HEK293 (cell line): ENCODE data around the gene CDS1.
"Not testable (repeated sequence)": the region's sequence is repeated elsewhere in the genome, so short reads cannot be mapped to it uniquely, and the experiment has no call there.

Experiments used
- CTCF ChIA-PET: fragments of 350-600 bp; formaldehyde crosslinking; extraction: SDS; loops from one replicate; lab custom pipeline; 2021; ENCODE audit warnings: antibody characterized with exemption; lab: Yijun Ruan, JAX
- POLR2A ChIA-PET: fragments of 300-600 bp; formaldehyde crosslinking; extraction: SDS; loops from one replicate; lab custom pipeline; 2020; ENCODE audit warnings: antibody characterized with exemption, inconsistent platforms; lab: Yijun Ruan, JAX
- H3K27ac ChIP-seq: fragments of 200-500 bp; sonication (Bioruptor generic); 2 replicates; pipeline ENCODE4 v1.5.1; 2014; ENCODE audit warnings: low read depth, low read length, control low read depth, inconsistent platforms; ENCODE audit errors: extremely low read depth
- H3K36me3 ChIP-seq, 2 experiments: fragments of 200-500 bp in 1 of 2; sonication (Bioruptor generic) in 1 of 2; 1 replicate in 1 of 2; 2 replicates in 1 of 2; pipeline ENCODE4 v1.5.1; 2014 to 2017; ENCODE audit warnings: inconsistent platforms in 2 of 2, low read length in 2 of 2; ENCODE audit not compliant: control insufficient read depth in 2 of 2, insufficient read depth in 1 of 2
- H3K4me1 ChIP-seq: fragments of 200-500 bp; sonication (Bioruptor generic); 2 replicates; pipeline ENCODE4 v1.5.1; 2014; ENCODE audit warnings: mild to moderate bottlenecking, low read length, inconsistent platforms; ENCODE audit not compliant: control insufficient read depth, insufficient read depth
- H3K4me3 ChIP-seq: 2 replicates; pipeline ENCODE4 v1.5.1; 2011; ENCODE audit warnings: low read depth, mild to moderate bottlenecking, control low read depth, low read length, moderate library complexity
- H3K9me3 ChIP-seq: fragments of 200-500 bp; sonication (Bioruptor generic); 2 replicates; pipeline ENCODE4 v1.5.1; 2014; ENCODE audit warnings: low read depth, low read length, inconsistent platforms; ENCODE audit not compliant: control insufficient read depth, insufficient read depth
- BCL6B ChIP-seq: fragments of 450-650 bp; formaldehyde crosslinking; IDR thresholded peaks from 2 replicates; pipeline ENCODE4 v1.5.1; 2017; ENCODE audit warnings: missing biosample characterization, missing genetic modification characterization
- ELK4 ChIP-seq: IDR thresholded peaks from 2 replicates; pipeline ENCODE4 v1.6.1; 2011; ENCODE audit warnings: mild to moderate bottlenecking, low read depth, low read length, borderline replicate concordance
- GLI2 ChIP-seq: fragments of 450-650 bp; formaldehyde crosslinking; IDR thresholded peaks from 2 replicates; pipeline ENCODE4; 2017; ENCODE audit warnings: missing biosample characterization, missing genetic modification characterization, low read depth, borderline replicate concordance
- MEIS1 ChIP-seq: sonication (generic); formaldehyde crosslinking; IDR thresholded peaks from 2 replicates; pipeline ENCODE4 v1.8.1; 2022; ENCODE audit warnings: missing genetic modification reagents, mild to moderate bottlenecking, borderline replicate concordance
- SP7 ChIP-seq: fragments of 450-650 bp; formaldehyde crosslinking; IDR thresholded peaks from 2 replicates; pipeline ENCODE4 v1.5.1; 2016; ENCODE audit warnings: missing biosample characterization, missing genetic modification characterization
- ZNF10 ChIP-seq: fragments of 450-650 bp; formaldehyde crosslinking; IDR thresholded peaks from 2 replicates; pipeline ENCODE4 v1.5.1; 2017; ENCODE audit warnings: missing biosample characterization, missing genetic modification characterization
- ZNF114 ChIP-seq: fragments of 450-650 bp; formaldehyde crosslinking; IDR thresholded peaks from 2 replicates; pipeline ENCODE4 v1.5.0; 2017; ENCODE audit warnings: missing biosample characterization, missing genetic modification characterization
- ZNF133 ChIP-seq: fragments of 450-650 bp; formaldehyde crosslinking; IDR thresholded peaks from 2 replicates; pipeline ENCODE4 v1.5.1; 2016; ENCODE audit warnings: missing biosample characterization, missing genetic modification characterization
- ZNF2 ChIP-seq: fragments of 450-650 bp; formaldehyde crosslinking; IDR thresholded peaks from 2 replicates; pipeline ENCODE4 v1.5.1; 2016; ENCODE audit warnings: missing biosample characterization, missing genetic modification characterization
- ZNF23 ChIP-seq: fragments of 450-650 bp; formaldehyde crosslinking; IDR thresholded peaks from 2 replicates; pipeline ENCODE4 v1.5.1; 2016; ENCODE audit warnings: missing biosample characterization, missing genetic modification characterization, borderline replicate concordance
- ZNF239 ChIP-seq: fragments of 450-650 bp; formaldehyde crosslinking; IDR thresholded peaks from 2 replicates; pipeline ENCODE4 v1.5.1; 2016; ENCODE audit warnings: missing biosample characterization, missing genetic modification characterization
- ZNF37A ChIP-seq: fragments of 450-650 bp; IDR thresholded peaks from 2 replicates; pipeline ENCODE4 v1.5.1; 2018; ENCODE audit warnings: missing biosample characterization, missing genetic modification characterization
- ZNF391 ChIP-seq: fragments of 450-650 bp; formaldehyde crosslinking; IDR thresholded peaks from 2 replicates; pipeline ENCODE4 v1.5.1; 2016; ENCODE audit warnings: low read depth, missing biosample characterization, missing genetic modification characterization, borderline replicate concordance
- ZNF473 ChIP-seq: fragments of 450-650 bp; formaldehyde crosslinking; IDR thresholded peaks from 2 replicates; pipeline ENCODE4 v1.5.1; 2017; ENCODE audit warnings: missing biosample characterization, missing genetic modification characterization
- ZNF548 ChIP-seq: fragments of 450-650 bp; formaldehyde crosslinking; IDR thresholded peaks from 2 replicates; pipeline ENCODE4 v1.5.1; 2016; ENCODE audit warnings: missing biosample characterization, missing genetic modification characterization
- ZNF600 ChIP-seq: fragments of 450-650 bp; formaldehyde crosslinking; IDR thresholded peaks from 2 replicates; pipeline ENCODE4 v1.5.1; 2016; ENCODE audit warnings: missing biosample characterization, missing genetic modification characterization
- ZNF645 ChIP-seq: fragments of 450-650 bp; formaldehyde crosslinking; IDR thresholded peaks from 2 replicates; pipeline ENCODE4; 2016; ENCODE audit warnings: missing biosample characterization, missing genetic modification characterization
- ZNF677 ChIP-seq: fragments of 450-650 bp; IDR thresholded peaks from 2 replicates; pipeline ENCODE4 v1.5.0; 2018; ENCODE audit warnings: missing biosample characterization, mild to moderate bottlenecking, missing genetic modification characterization, moderate library complexity
- ZNF707 ChIP-seq: fragments of 450-650 bp; formaldehyde crosslinking; IDR thresholded peaks from 2 replicates; pipeline ENCODE4 v1.5.1; 2016; ENCODE audit warnings: missing biosample characterization, missing genetic modification characterization
- ZNF785 ChIP-seq: fragments of 450-650 bp; formaldehyde crosslinking; IDR thresholded peaks from 2 replicates; pipeline ENCODE4 v1.5.1; 2016; ENCODE audit warnings: missing biosample characterization, missing genetic modification characterization
- ZNF792 ChIP-seq: fragments of 450-650 bp; formaldehyde crosslinking; IDR thresholded peaks from 2 replicates; pipeline ENCODE4 v1.5.1; 2016; ENCODE audit warnings: missing biosample characterization, missing genetic modification characterization
- ZNF843 ChIP-seq: fragments of 450-650 bp; formaldehyde crosslinking; IDR thresholded peaks from 2 replicates; pipeline ENCODE4 v1.5.1; 2016; ENCODE audit warnings: missing biosample characterization, missing genetic modification characterization
- ZSCAN30 ChIP-seq: fragments of 450-650 bp; IDR thresholded peaks from 2 replicates; pipeline ENCODE4 v1.5.1; 2018; ENCODE audit warnings: missing biosample characterization, mild to moderate bottlenecking, missing genetic modification characterization, moderate library complexity

CDS1 gene

GRCh38 chr4:84547211-84547610, 35.7 kb upstream of the CDS1 start:
- Histone ChIP-seq H3K27ac (no peak overlapping the region), H3K4me3 (no peak overlapping the region), H3K9me3 (no peaks in the 10 kb centered on the region), H3K4me1 (no peaks in the 10 kb centered on the region), H3K36me3 (no peaks in the 10 kb centered on the region)
- TF ChIP-seq ZNF792 (tag by site-specific recombination) (no peak), ELK4 (no peak), ZNF843 (tag by site-specific recombination) (no peak), ZNF785 (tag by site-specific recombination) (no peak)
- CTCF ChIA-PET, result no interaction called here
- POLR2A ChIA-PET, result no interaction called here

GRCh38 chr4:84549191-84549590, 33.7 kb upstream of the CDS1 start:
- POLR2A ChIA-PET, H3K27ac ChIP-seq, H3K4me3 ChIP-seq, H3K4me1 ChIP-seq, H3K36me3 ChIP-seq, CTCF ChIA-PET, H3K9me3 ChIP-seq: not testable (repeated sequence)
- TF ChIP-seq ZNF10 (tag by site-specific recombination), result peak; percentile 84; the same call in 1 of the 2 replicates

GRCh38 chr4:84562156-84562555, 20.8 kb upstream of the CDS1 start:
- Histone ChIP-seq H3K9me3 (no peaks in the 10 kb centered on the region), H3K27ac (no peak overlapping the region), H3K4me1 (no peaks in the 10 kb centered on the region), H3K4me3 (no peak overlapping the region), H3K36me3 (no peaks in the 10 kb centered on the region)
- POLR2A ChIA-PET, result no interaction called here
- CTCF ChIA-PET, result no interaction called here
- TF ChIP-seq ZNF645 (tag by site-specific recombination) (no peak), ZNF2 (tag by site-specific recombination) (no peak), ZNF707 (tag by site-specific recombination) (no peak), ZNF548 (tag by site-specific recombination) (no peak), ZNF239 (no peak), ZNF473 (tag by site-specific recombination) (no peak), SP7 (tag by site-specific recombination) (no peak), GLI2 (no peak), ZNF391 (tag by site-specific recombination) (no peak), ZNF23 (tag by site-specific recombination) (no peak), ZNF133 (tag by site-specific recombination) (no peak)

- POLR2A ChIA-PET, result no interaction called here
- H3K4me1 ChIP-seq, result no peaks in the 10 kb centered on the region
- H3K36me3 ChIP-seq, result no peaks in the 10 kb centered on the region
- H3K27ac ChIP-seq, result no peak overlapping the region
- H3K9me3 ChIP-seq, result no peaks in the 10 kb centered on the region
- no peak overlapping the region for H3K4me3 ChIP-seq
- CTCF ChIA-PET, result no interaction called here
- TF ChIP-seq ELK4 (no peak), BCL6B (no peak), ZNF600 (tag by site-specific recombination) (no peak), ZNF37A (no peak), ZSCAN30 (tag by site-specific recombination) (no peak), ZNF114 (tag by site-specific recombination) (no peak), MEIS1 (CRISPR knock-in tag) (no peak), ZNF677 (tag by site-specific recombination) (no peak)
These were observed 19.9 kb upstream of the CDS1 start for GRCh38 chr4:84563002-84563401.
